HG02642 (cell line): ENCODE results near the gene NANOGP8.

Experiments
- ATAC-seq: cut with Tn5 transposase; IDR thresholded peaks from one replicate; pipeline ENCODE4 v1.9.1; 2021; ENCODE audit warnings: mild to moderate bottlenecking; ENCODE audit not compliant: unreplicated experiment, poor library complexity

Gene NANOGP8

GRCh38 chr15:35061825-35062737, 23.0 kb downstream of the NANOGP8 start:
- ATAC-seq: peak; percentile 70

- ATAC-seq: no peak
Measured at GRCh38 chr15:35061161-35061824, 23.8 kb downstream of the NANOGP8 start.

GRCh38 chr15:35060591-35060990, 24.5 kb downstream of the NANOGP8 start:
- no peak for ATAC-seq

- no peak for ATAC-seq
Measured at GRCh38 chr15:35058534-35059054, 26.5 kb downstream of the NANOGP8 start.

- no peak for ATAC-seq
Measured at GRCh38 chr15:35055416-35056105, 29.5 kb downstream of the NANOGP8 start.

GRCh38 chr15:35054380-35054779, 30.7 kb downstream of the NANOGP8 start:
- no peak for ATAC-seq

- no peak for ATAC-seq
Measured at GRCh38 chr15:35047996-35048395, 37.1 kb downstream of the NANOGP8 start.

GRCh38 chr15:35047528-35047927, 37.6 kb downstream of the NANOGP8 start:
- no peak for ATAC-seq

- no peak for ATAC-seq
Measured at GRCh38 chr15:35043373-35044095, 41.6 kb downstream of the NANOGP8 start.

GRCh38 chr15:35040339-35041255, 44.5 kb downstream of the NANOGP8 start:
- no peak for ATAC-seq

- ATAC-seq: no peak
Measured at GRCh38 chr15:35038626-35039451, 46.3 kb downstream of the NANOGP8 start.
